ENCODE measurements around the gene FABP7.

GRCh38 chr6:122792766-122793165 is 13.2 kb downstream of the FABP7 start:
- TF ChIP-seq, protein P1, sequence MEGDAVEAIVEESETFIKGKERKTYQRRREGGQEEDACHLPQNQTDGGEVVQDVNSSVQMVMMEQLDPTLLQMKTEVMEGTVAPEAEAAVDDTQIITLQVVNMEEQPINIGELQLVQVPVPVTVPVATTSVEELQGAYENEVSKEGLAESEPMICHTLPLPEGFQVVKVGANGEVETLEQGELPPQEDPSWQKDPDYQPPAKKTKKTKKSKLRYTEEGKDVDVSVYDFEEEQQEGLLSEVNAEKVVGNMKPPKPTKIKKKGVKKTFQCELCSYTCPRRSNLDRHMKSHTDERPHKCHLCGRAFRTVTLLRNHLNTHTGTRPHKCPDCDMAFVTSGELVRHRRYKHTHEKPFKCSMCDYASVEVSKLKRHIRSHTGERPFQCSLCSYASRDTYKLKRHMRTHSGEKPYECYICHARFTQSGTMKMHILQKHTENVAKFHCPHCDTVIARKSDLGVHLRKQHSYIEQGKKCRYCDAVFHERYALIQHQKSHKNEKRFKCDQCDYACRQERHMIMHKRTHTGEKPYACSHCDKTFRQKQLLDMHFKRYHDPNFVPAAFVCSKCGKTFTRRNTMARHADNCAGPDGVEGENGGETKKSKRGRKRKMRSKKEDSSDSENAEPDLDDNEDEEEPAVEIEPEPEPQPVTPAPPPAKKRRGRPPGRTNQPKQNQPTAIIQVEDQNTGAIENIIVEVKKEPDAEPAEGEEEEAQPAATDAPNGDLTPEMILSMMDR (conservative IDR thresholded peaks at IDR 0.05; ENCODE audit: low read length) = no peak
- TF ChIP-seq EZH2phosphoT487 (IDR thresholded peaks at IDR 0.05; ENCODE audit: borderline replicate concordance, low read depth, low read length) = no peak

Data from OCI-LY7 (cell line).